Measurements from ENCODE around the gene SUN3. TPM values are rescaled to one million over a fixed set of nuclear protein-coding genes. Genes with fewer than 3 reads are reported as not detected.

The SUN3 gene
- total and polyA plus RNA-seq, 2 of the 8 experiments (the other 6 are each of a cell fraction or from before 2014, with no cell fraction given), result not detected

DNA sequence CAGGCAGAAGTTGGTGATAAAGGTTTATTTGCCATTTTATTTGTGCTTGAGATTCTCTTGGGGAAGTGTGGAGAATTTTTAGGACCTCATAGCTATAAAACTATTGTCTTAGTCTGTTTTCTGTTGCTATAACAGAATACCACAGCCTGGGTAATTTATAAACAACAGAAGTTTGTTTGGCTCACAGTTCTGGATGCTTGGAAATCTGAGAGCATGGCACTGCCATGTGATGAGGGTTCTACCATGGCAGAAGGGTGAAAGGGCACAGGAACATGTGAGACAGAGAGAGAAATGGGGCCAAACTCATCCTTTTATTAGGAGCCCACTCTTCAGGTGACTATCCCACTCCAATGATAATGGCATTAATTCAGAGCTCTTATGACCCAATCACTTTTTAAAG, 12.3 kb downstream of the SUN3 start:
- no peak overlapping the region for H3K27ac ChIP-seq (ENCODE audit: low read depth, low read length)
- ChIA-PET CTCF (ENCODE audit: partially characterized antibody) (no interaction called here), POLR2A (ENCODE audit: partially characterized antibody) (no interaction called here)
- FAIRE-seq, result no peak
- no peak overlapping the region for H3K56ac ChIP-seq (replicated peaks; ENCODE audit: insufficient read length, low read depth, low read length)
- H2BK12ac ChIP-seq (ENCODE audit: low read depth, low read length), result no peak overlapping the region
- no peaks in the 10 kb centered on the region for H3K27me3 ChIP-seq (replicated peaks in 1 of 4; ENCODE audit: control insufficient read depth in 3 of 4, extremely low read depth in 1 of 4, insufficient read depth in 3 of 4, low read length in 3 of 4)
- H2BK20ac ChIP-seq (ENCODE audit: low read length), result no peak overlapping the region
- no peaks in the 10 kb centered on the region for H4K20me1 ChIP-seq (replicated peaks in 1 of 2; ENCODE audit: control insufficient read depth in 1 of 2, insufficient read depth in 2 of 2, low read length in 2 of 2)
- H3K36me3 ChIP-seq (ENCODE audit: control insufficient read depth in 2 of 4, insufficient read depth in 4 of 4, low read length in 3 of 4), result no peaks in the 10 kb centered on the region
- no peak overlapping the region for H3K23ac ChIP-seq (ENCODE audit: insufficient read length)
- H3K79me1 ChIP-seq (ENCODE audit: low read depth, low read length), result no peaks in the 10 kb centered on the region
- no peak overlapping the region for H2BK5ac ChIP-seq (ENCODE audit: low read depth, low read length)
- DNase-seq (ENCODE audit: low read depth in 1 of 2, low spot score in 2 of 2), result no peak
- H3K9ac ChIP-seq (replicated peaks in 1 of 4; ENCODE audit: extremely low read depth in 1 of 4, low read depth in 3 of 4, low read length in 3 of 4), result no peak overlapping the region
- H3K9me3 ChIP-seq (ENCODE audit: insufficient read depth in 2 of 2, low read depth in 1 of 2, low read length in 1 of 2), result no peaks in the 10 kb centered on the region
- no peak overlapping the region for H2BK15ac ChIP-seq (ENCODE audit: low read length)
- no peak overlapping the region for H3K14ac ChIP-seq (ENCODE audit: insufficient read length)
- no peak overlapping the region for H2BK120ac ChIP-seq (replicated peaks; ENCODE audit: low read depth, low read length)
- no peak overlapping the region for H3K4ac ChIP-seq (replicated peaks; ENCODE audit: insufficient read length, low read depth, low read length)
- H3K4me3 ChIP-seq (ENCODE audit: extremely low read depth in 1 of 4, insufficient read depth in 2 of 4, low read depth in 3 of 4, low read length in 4 of 4), result no peak overlapping the region
- H3K79me2 ChIP-seq (ENCODE audit: control insufficient read depth in 1 of 2, insufficient read depth in 2 of 2, low read length in 2 of 2), result no peaks in the 10 kb centered on the region
- H2AK5ac ChIP-seq (ENCODE audit: low read depth, low read length), result no peak overlapping the region
- no peak overlapping the region for H4K91ac ChIP-seq (replicated peaks; ENCODE audit: insufficient read length, low read length)
- H2AFZ ChIP-seq (ENCODE audit: low read length), result no peak overlapping the region
- H3K23me2 ChIP-seq (ENCODE audit: low read depth, low read length), result 0 out of 2 replicates have a peak, but pooled peaks cover 2% of the 10 kb centered on the region
- no peaks in the 10 kb centered on the region for H3K4me1 ChIP-seq (replicated peaks in 1 of 4; ENCODE audit: control insufficient read depth in 3 of 4, insufficient read depth in 4 of 4, low read length in 3 of 4)
- H4K8ac ChIP-seq (ENCODE audit: extremely low read depth, insufficient read depth, low read length), result no peak overlapping the region
- H3K4me2 ChIP-seq (ENCODE audit: insufficient read depth in 1 of 2, low read depth in 2 of 2, low read length in 2 of 2), result no peak overlapping the region
- H3K18ac ChIP-seq (ENCODE audit: extremely low read depth, low read length), result no peak overlapping the region
- no peak overlapping the region for H4K5ac ChIP-seq (ENCODE audit: insufficient read length, low read depth, low read length)
- no peak for TF ChIP-seq CTBP2 (IDR thresholded peaks at IDR 0.05; ENCODE audit: borderline replicate concordance, insufficient read depth, insufficient read length, low read length)
- no peak for TF ChIP-seq POLR2A (IDR thresholded peaks at IDR 0.05; ENCODE audit: control extremely low read depth in 1 of 2, low read depth in 2 of 2, low read length in 2 of 2)
- no peak for TF ChIP-seq CHD2 (IDR thresholded peaks at IDR 0.05; ENCODE audit: low read length)
- TF ChIP-seq SP4 (IDR thresholded peaks at IDR 0.05; ENCODE audit: low read length), result no peak
- TF ChIP-seq SUZ12 (IDR thresholded peaks at IDR 0.05; ENCODE audit: low read length), result no peak
- no peak for TF ChIP-seq EZH2 (IDR thresholded peaks at IDR 0.05; ENCODE audit: low read depth, low read length, severe bottlenecking)
- no peak for TF ChIP-seq KDM1A (IDR thresholded peaks at IDR 0.05; ENCODE audit: borderline replicate concordance, low read length)
- no peak for TF ChIP-seq CBX5 (IDR thresholded peaks at IDR 0.05; ENCODE audit: low read depth, low read length)
- no peak for TF ChIP-seq RBBP5 (IDR thresholded peaks at IDR 0.05; ENCODE audit: borderline replicate concordance, low read depth, low read length)
- no peak for TF ChIP-seq CEBPB (IDR thresholded peaks at IDR 0.05; ENCODE audit: low read depth, low read length)
- no peak for TF ChIP-seq TAF1 (IDR thresholded peaks at IDR 0.05; ENCODE audit: low read depth, low read length)
- no peak for TF ChIP-seq HDAC2 (IDR thresholded peaks at IDR 0.05; ENCODE audit: borderline replicate concordance in 1 of 2, low read depth in 2 of 2, low read length in 2 of 2)
- TF ChIP-seq, protein P1, sequence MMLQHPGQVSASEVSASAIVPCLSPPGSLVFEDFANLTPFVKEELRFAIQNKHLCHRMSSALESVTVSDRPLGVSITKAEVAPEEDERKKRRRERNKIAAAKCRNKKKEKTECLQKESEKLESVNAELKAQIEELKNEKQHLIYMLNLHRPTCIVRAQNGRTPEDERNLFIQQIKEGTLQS (IDR thresholded peaks at IDR 0.05; ENCODE audit: insufficient read depth, low read depth, low read length), result no peak
- TF ChIP-seq MAFK (IDR thresholded peaks at IDR 0.05; ENCODE audit: low read depth, low read length), result no peak
- no peak for TF ChIP-seq RXRA (IDR thresholded peaks at IDR 0.05; ENCODE audit: insufficient read depth, low read depth, low read length)
- no peak for TF ChIP-seq ASH2L (IDR thresholded peaks at IDR 0.05; ENCODE audit: low read length)

Data from H1 (cell line).